ENCODE data around the gene PDCD6IP.

GRCh38 chr3:33848624-33849347 is 50.4 kb downstream of the PDCD6IP start:
- TF ChIP-seq ZNF747 (tag by site-specific recombination; IDR thresholded peaks at IDR 0.05), result no peak
- TF ChIP-seq CTCF (tag by site-specific recombination; IDR thresholded peaks at IDR 0.05), result no peak
